B cell (primary cell): ENCODE measurements around the gene SH3GL3. TPM values are rescaled to one million over a fixed set of nuclear protein-coding genes. Genes with fewer than 3 reads are reported as not detected.

Experiments
- ATAC-seq: fragments of 200-7000 bp; cut with Tn5 transposase; one replicate; pipeline ENCODE4 v1.10.0; 2021; ENCODE audit warnings: low read depth, mild to moderate bottlenecking, moderate number of reproducible peaks, moderate library complexity
- CTCF ChIA-PET: fragments of 350-600 bp; sonication (Branson Sonifier 250); formaldehyde crosslinking; loops from one replicate; lab custom pipeline; 2021; ENCODE audit warnings: antibody characterized with exemption, inconsistent platforms; lab: Charles Lee
- POLR2A ChIA-PET: fragments of 350-600 bp; sonication (Branson Sonifier 250); formaldehyde crosslinking; loops from one replicate; lab custom pipeline; 2021; ENCODE audit warnings: antibody characterized with exemption; lab: Charles Lee
- DNase-seq: peaks from one replicate; pipeline ENCODE4 v3.0.0; 2013
- H2AFZ ChIP-seq: 2 replicates; pipeline ENCODE4 v1.6.1; 2012; ENCODE audit warnings: mild to moderate bottlenecking, low read depth, low read length; ENCODE audit not compliant: insufficient read depth, poor library complexity, severe bottlenecking
- H3K27ac ChIP-seq, 2 donors: 1 replicate in 1 of 2; 2 replicates in 1 of 2; pipeline ENCODE4 v1.5.1; 2012 to 2013; ENCODE audit warnings: low read length in 2 of 2, mild to moderate bottlenecking in 2 of 2, moderate library complexity in 1 of 2
- H3K27me3 ChIP-seq, 4 experiments: fragments of 200-600 bp in 1 of 4; sonication (generic) in 1 of 4; replicated peaks in 1 of 4; 1 replicate in 2 of 4; 2 replicates in 2 of 4; pipeline versions ENCODE4 v1.6.1 to v1.7.0; 2013 to 2016; ENCODE audit warnings: low read length in 3 of 4, mild to moderate bottlenecking in 2 of 4, mixed read lengths in 1 of 4, moderate library complexity in 1 of 4; ENCODE audit not compliant: insufficient read depth in 4 of 4, control insufficient read depth in 3 of 4; ENCODE audit errors: control extremely low read depth in 1 of 4
- H3K36me3 ChIP-seq, 2 experiments: replicated peaks in 1 of 2; 1 replicate in 1 of 2; 2 replicates in 1 of 2; pipeline versions ENCODE4 v1.6.1 to v1.7.1; 2013; ENCODE audit warnings: low read length in 1 of 2; ENCODE audit not compliant: insufficient read depth in 2 of 2, control insufficient read depth in 1 of 2; ENCODE audit errors: control extremely low read depth in 1 of 2, extremely low read depth in 1 of 2
- H3K4me1 ChIP-seq, 2 donors: fragments of 200-600 bp in 1 of 2; sonication (generic) in 1 of 2; 1 replicate in 1 of 2; 2 replicates in 1 of 2; pipeline versions ENCODE4 v1.5.1 to v1.6.1; 2013 to 2017; ENCODE audit warnings: low read length in 2 of 2; ENCODE audit not compliant: control insufficient read depth in 2 of 2, insufficient read depth in 2 of 2
- H3K4me2 ChIP-seq: replicated peaks from 2 replicates; pipeline ENCODE3; 2012; ENCODE audit warnings: mild to moderate bottlenecking, low read depth, low read length; ENCODE audit not compliant: poor library complexity, severe bottlenecking
- H3K4me3 ChIP-seq, 5 experiments: fragments of 200-600 bp in 1 of 5; sonication (generic) in 1 of 5; 1 replicate in 3 of 5; 2 replicates in 2 of 5; pipeline versions ENCODE4 v1.5.1 to v1.7.0; 2011 to 2016; ENCODE audit warnings: low read length in 4 of 5, mild to moderate bottlenecking in 4 of 5, low read depth in 2 of 5, control low read depth in 1 of 5, moderate library complexity in 1 of 5; ENCODE audit not compliant: insufficient read depth in 1 of 5; ENCODE audit errors: control extremely low read depth in 1 of 5, extremely low read depth in 1 of 5
- H3K79me2 ChIP-seq: fragments of 200-600 bp; sonication (generic); one replicate; pipeline ENCODE4 v1.6.0; 2016; ENCODE audit warnings: low read length; ENCODE audit not compliant: control insufficient read depth, insufficient read depth
- H3K9ac ChIP-seq: fragments of 200-600 bp; sonication (generic); 2 replicates; pipeline ENCODE4 v1.6.1; 2017; ENCODE audit warnings: mild to moderate bottlenecking, low read length, moderate library complexity
- H3K9me3 ChIP-seq, 3 donors: one replicate each; pipeline versions ENCODE4 v1.6.1 to v1.7.1; 2013; ENCODE audit warnings: low read length in 2 of 3; ENCODE audit not compliant: control insufficient read depth in 2 of 3, insufficient read depth in 1 of 3; ENCODE audit errors: control extremely low read depth in 1 of 3
- H4K20me1 ChIP-seq: 2 replicates; pipeline ENCODE4 v1.6.0; 2012; ENCODE audit warnings: mild to moderate bottlenecking, low read length; ENCODE audit not compliant: insufficient read depth, control insufficient read depth, poor library complexity, severe bottlenecking
- H3K27ac Mint-ChIP-seq: one replicate; pipeline ENCODE4 v1.8.0; 2021; ENCODE audit warnings: mixed read lengths
- H3K27me3 Mint-ChIP-seq: one replicate; pipeline ENCODE4 v1.8.0; 2021; ENCODE audit warnings: mixed read lengths
- H3K4me1 Mint-ChIP-seq: one replicate; pipeline ENCODE4 v1.8.0; 2021; ENCODE audit warnings: mixed read lengths
- H3K4me3 Mint-ChIP-seq: one replicate; pipeline ENCODE4 v1.8.0; 2021; ENCODE audit warnings: mixed read lengths
- H3K9me3 Mint-ChIP-seq: one replicate; pipeline ENCODE4 v1.8.0; 2022; ENCODE audit warnings: mixed read lengths; ENCODE audit not compliant: insufficient read depth
- EZH2 ChIP-seq: IDR thresholded peaks from 2 replicates; pipeline ENCODE4 v1.6.1; 2012; ENCODE audit warnings: borderline replicate concordance, low read depth, mild to moderate bottlenecking, moderate library complexity, low read length; ENCODE audit not compliant: insufficient read depth, poor library complexity, severe bottlenecking
- WGBS: methylation state at CpG from one replicate; pipeline ENCODE4 v1.1.5; 2013; ENCODE audit warnings: missing lambda C conversion rate; ENCODE audit not compliant: insufficient coverage; 5-methylcytosine and 5-hydroxymethylcytosine counted together
- intact Hi-C: fragments of 100-400 bp; cut with micrococcal nuclease; formaldehyde crosslinking; loops from one replicate; pipeline ENCODE4 v1.10.0; 2022
- polyA plus RNA-seq: library from polyadenylated mRNA; depleted of rRNA; stranded (reverse); fragments of >200 nt; gene quantifications from 2 replicates; pipeline ENCODE4 v1.2.3, GENCODE V29; 2012
- total RNA-seq, 2 donors: library from RNA; stranded (reverse); fragments of 120-200 nt in 1 of 2; gene quantifications; 1 replicate in 1 of 2; 2 replicates in 1 of 2; pipeline versions ENCODE4 v1.2.3 to v1.2.4, GENCODE V29; 2013 to 2022
- TF ChIP-seq, protein P1 (sequence below): fragments of 200-600 bp; IDR thresholded peaks from one replicate; pipeline ENCODE4 v1.8.0; 2022; ENCODE audit warnings: antibody characterized with exemption, mild to moderate bottlenecking

SH3GL3 gene
- total and polyA plus RNA-seq, 2 donors (not counting 1 experiment from before 2014, with no cell fraction given): not detected

DNA sequence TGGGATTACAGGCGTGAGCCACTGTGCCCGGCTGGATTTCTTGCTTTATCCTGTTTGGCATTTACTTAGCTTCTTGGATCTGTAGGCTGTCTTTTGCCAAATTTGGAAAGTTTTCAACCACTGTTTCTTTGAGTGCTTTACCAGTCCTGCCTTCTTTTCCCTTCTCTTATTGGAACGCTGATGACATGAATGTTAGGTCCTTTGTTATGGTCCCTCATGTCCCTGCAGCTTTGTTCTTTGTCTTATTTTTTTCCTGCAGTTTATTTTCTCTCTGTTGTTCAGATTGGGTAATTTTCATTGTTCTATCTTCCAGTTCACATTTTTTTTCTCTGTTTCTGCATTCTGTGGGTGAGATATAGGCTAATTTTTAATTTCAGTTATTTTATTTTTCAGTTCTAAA lies 25.0 kb downstream of the SH3GL3 start:
- no peak overlapping the region for H3K27ac ChIP-seq
- no peaks in the 10 kb centered on the region for H3K79me2 ChIP-seq
- H3K4me3 ChIP-seq: no peak overlapping the region
- intact Hi-C loops: no loop called here
- H3K4me3 Mint-ChIP-seq: no peak overlapping the region
- DNase-seq: no peak
- H3K27me3 ChIP-seq: no peaks in the 10 kb centered on the region
- 95% methylated on average over 2 of the region's 3 CpGs for WGBS
- ChIA-PET POLR2A (no interaction called here), CTCF (no interaction called here)
- H3K9me3 ChIP-seq: no peaks in the 10 kb centered on the region
- H3K4me2 ChIP-seq: no peak overlapping the region
- H3K4me1 ChIP-seq: no peaks in the 10 kb centered on the region
- ATAC-seq: no peak
- H3K4me1 Mint-ChIP-seq: no peaks in the 10 kb centered on the region
- no peaks in the 10 kb centered on the region for H3K9me3 Mint-ChIP-seq
- no peak overlapping the region for H3K9ac ChIP-seq
- no peak for TF ChIP-seq EZH2
- TF ChIP-seq, protein P1, sequence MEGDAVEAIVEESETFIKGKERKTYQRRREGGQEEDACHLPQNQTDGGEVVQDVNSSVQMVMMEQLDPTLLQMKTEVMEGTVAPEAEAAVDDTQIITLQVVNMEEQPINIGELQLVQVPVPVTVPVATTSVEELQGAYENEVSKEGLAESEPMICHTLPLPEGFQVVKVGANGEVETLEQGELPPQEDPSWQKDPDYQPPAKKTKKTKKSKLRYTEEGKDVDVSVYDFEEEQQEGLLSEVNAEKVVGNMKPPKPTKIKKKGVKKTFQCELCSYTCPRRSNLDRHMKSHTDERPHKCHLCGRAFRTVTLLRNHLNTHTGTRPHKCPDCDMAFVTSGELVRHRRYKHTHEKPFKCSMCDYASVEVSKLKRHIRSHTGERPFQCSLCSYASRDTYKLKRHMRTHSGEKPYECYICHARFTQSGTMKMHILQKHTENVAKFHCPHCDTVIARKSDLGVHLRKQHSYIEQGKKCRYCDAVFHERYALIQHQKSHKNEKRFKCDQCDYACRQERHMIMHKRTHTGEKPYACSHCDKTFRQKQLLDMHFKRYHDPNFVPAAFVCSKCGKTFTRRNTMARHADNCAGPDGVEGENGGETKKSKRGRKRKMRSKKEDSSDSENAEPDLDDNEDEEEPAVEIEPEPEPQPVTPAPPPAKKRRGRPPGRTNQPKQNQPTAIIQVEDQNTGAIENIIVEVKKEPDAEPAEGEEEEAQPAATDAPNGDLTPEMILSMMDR: no peak
- H4K20me1 ChIP-seq: no peaks in the 10 kb centered on the region
- H3K36me3 ChIP-seq: no peaks in the 10 kb centered on the region
- H3K27ac Mint-ChIP-seq: no peak overlapping the region
- peaks cover 20% of the 10 kb centered on the region for H3K27me3 Mint-ChIP-seq
- no peak overlapping the region for H2AFZ ChIP-seq

DNA sequence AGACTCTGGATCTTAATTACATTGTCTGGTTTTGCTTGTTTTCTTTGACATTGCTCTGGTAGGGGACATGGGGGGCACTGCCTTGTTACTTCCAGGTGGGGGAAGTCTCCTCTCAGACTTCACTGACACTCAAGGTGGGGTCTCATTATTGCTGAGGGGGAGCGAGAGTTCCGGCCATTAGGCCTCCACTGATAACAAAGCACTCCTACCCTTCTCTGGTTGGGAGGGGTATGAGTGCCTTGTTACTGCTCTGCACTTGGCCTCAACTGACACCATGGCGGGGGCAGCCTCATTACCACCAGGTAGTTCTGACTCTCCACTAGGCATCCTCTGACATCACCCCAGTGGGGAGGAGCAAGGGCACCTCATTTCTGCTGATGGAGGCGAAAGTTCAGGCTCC lies 25.7 kb downstream of the SH3GL3 start:
- no peaks in the 10 kb centered on the region for H3K9me3 ChIP-seq
- no peak overlapping the region for H3K27ac ChIP-seq
- H3K4me3 ChIP-seq: no peak overlapping the region
- Mint-ChIP-seq H3K4me3 (no peak overlapping the region), H3K4me1 (no peaks in the 10 kb centered on the region), H3K9me3 (no peaks in the 10 kb centered on the region), H3K27ac (no peak overlapping the region), H3K27me3 (peaks cover 20% of the 10 kb centered on the region)
- TF ChIP-seq EZH2: no peak
- TF ChIP-seq, protein P1: no peak
- H3K36me3 ChIP-seq: no peaks in the 10 kb centered on the region
- no peaks in the 10 kb centered on the region for H4K20me1 ChIP-seq
- H2AFZ ChIP-seq: no peak overlapping the region
- no peaks in the 10 kb centered on the region for H3K27me3 ChIP-seq
- no CpG with 5 or more reads among the region's 4 CpGs for WGBS
- H3K79me2 ChIP-seq: no peaks in the 10 kb centered on the region
- no peak overlapping the region for H3K9ac ChIP-seq
- H3K4me2 ChIP-seq: no peak overlapping the region
- no peak for DNase-seq
- POLR2A ChIA-PET: no interaction called here
- intact Hi-C loops: no loop called here
- H3K4me1 ChIP-seq: no peaks in the 10 kb centered on the region
- no peak for ATAC-seq
- CTCF ChIA-PET: no interaction called here
